Measurements from ENCODE around the gene CYB5D1.

Gene CYB5D1

DNA sequence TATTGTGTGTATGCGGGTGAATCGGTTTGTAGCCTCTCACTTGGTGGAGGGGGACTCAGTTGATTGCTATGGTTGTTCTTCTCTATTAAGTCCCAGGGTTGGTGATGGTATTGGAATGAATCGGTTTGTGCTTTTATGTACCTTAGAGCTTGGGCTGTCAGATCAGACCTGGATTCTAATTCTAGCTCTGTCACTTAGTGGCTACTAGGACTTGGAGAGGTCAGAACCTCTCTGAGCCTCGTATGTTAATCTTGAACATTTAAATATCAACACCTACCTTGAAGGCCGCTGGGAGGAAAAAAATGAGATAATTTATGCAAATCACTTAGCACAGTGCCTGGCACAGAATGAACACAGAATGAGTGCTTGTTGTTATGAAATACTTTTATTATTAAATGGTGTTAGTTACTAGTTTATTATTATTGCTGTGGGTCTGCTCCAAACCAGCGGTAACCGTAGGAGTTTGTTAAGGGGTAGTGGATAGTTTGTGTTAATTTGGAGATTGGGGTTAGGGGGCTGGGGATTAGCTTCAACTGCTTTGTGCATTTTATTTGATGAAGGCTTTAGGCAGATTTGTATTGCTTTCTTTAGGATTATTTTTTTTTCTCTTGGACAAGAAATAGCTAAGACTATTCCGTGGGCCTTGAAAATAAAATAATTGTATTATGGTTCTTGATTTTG is 20.3 kb upstream of the CYB5D1 start:
- peaks cover 35 to 48% of the 10 kb centered on the region in 2 donors for H3K4me1 ChIP-seq (ENCODE audit: control insufficient read depth in 2 of 2, insufficient read depth in 1 of 2, low read depth in 1 of 2, low read length in 2 of 2)
- H3K36me3 ChIP-seq (replicated peaks in 1 of 2; ENCODE audit: control insufficient read depth in 2 of 2, insufficient read depth in 2 of 2, low read length in 2 of 2) = peaks cover 5 to 15% of the 10 kb centered on the region in 2 donors
- no peak overlapping the region for H4K8ac ChIP-seq (ENCODE audit: low read depth, low read length)
- H2BK5ac ChIP-seq (ENCODE audit: low read length) = no peak overlapping the region
- no peak for DNase-seq (ENCODE audit: low spot score)
- H3K9me3 ChIP-seq (replicated peaks in 1 of 2; ENCODE audit: control insufficient read depth in 2 of 2, insufficient read depth in 1 of 2, low read depth in 1 of 2, low read length in 2 of 2) = no peaks in the 10 kb centered on the region
- peak overlapping the region; percentile 7 for H3K9ac ChIP-seq (ENCODE audit: low read depth, low read length, poor library complexity)
- WGBS, 2 donors (ENCODE audit: extremely low coverage in 2 of 2, insufficient read length in 2 of 2, insufficient replicate concordance in 1 of 2) = no CpG with 5 or more reads among the region's 8 CpGs
- peaks cover 0 to 7% (median under 1%) of the 10 kb centered on the region in 3 experiments for H3K27me3 ChIP-seq (ENCODE audit: control insufficient read depth in 3 of 3, insufficient read depth in 3 of 3, low read depth in 1 of 3, low read length in 3 of 3)
- H3K14ac ChIP-seq (ENCODE audit: low read length) = no peak overlapping the region
- no peak overlapping the region for H2BK12ac ChIP-seq (ENCODE audit: low read length)
- H2BK120ac ChIP-seq (ENCODE audit: low read depth, low read length) = no peak overlapping the region
- peak overlapping the region; percentile 39 for H2AFZ ChIP-seq (ENCODE audit: low read length)
- no peak overlapping the region for H2BK15ac ChIP-seq (ENCODE audit: low read length)
- H3K27ac ChIP-seq (replicated peaks; ENCODE audit: low read length) = peak overlapping the region; percentile 86
- H3K4me2 ChIP-seq (ENCODE audit: insufficient read depth, low read length, poor library complexity, severe bottlenecking) = peak overlapping the region; percentile 59
- no peak overlapping the region for H4K91ac ChIP-seq (ENCODE audit: low read depth, low read length, poor library complexity)
- no peak overlapping the region for H3K4ac ChIP-seq (ENCODE audit: low read length)
- H3K4me3 ChIP-seq (ENCODE audit: low read length in 2 of 2) = peak overlapping the region in 1 of 2 donors; percentile 79
- no peak overlapping the region for H2AK5ac ChIP-seq (ENCODE audit: low read depth, low read length)
- H3K23ac ChIP-seq (ENCODE audit: low read depth, low read length, poor library complexity) = no peak overlapping the region
- H3K18ac ChIP-seq (ENCODE audit: low read length) = no peak overlapping the region
- H3K79me1 ChIP-seq (ENCODE audit: low read depth, low read length) = peaks cover 4% of the 10 kb centered on the region

DNA sequence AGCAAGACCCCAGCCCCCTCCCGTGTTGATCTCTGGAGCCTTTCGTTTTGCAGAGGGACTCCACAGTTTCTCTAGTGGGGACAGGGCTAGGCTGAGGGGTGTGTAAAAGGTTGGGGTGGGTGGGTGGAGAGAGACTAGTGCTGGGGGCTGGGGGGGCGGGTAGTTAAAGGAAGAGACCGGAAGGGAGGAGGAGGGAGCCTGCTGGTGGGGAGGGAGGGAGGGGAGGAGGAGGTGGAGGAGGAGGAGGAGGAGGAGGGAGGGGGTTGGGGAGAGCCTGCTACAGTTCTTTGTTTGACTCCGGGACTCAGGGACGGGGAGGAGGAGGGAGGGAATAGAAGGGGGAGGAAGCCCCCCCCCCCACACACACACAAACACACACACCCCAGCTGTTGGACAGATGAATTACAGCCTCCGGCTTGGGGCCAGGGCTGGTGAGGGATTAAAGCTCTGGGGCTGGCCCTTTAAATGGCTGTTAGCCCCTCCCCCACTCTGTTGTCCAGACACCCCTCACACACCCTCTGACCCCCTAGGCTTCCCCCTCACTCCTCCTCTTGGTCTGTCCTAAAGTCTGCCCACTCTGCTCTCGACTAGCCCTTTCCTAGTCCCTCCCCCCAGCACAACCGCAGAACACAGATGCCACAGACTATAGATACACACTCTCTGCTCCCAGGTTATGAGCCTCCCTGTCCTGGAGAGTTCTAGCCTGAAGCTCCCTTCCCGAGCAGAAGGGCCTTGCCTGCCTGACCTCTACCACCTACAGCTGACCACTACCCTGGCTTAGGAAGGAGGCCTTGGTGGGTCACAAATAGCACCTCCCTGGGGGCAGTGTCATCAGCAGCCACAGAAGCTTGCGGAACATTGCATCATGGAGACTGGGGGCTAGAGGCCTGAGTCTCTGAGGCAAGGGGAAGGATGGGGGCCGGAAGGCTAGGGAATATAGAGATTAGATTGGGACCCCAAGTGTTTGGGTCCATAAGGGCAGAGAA is 19.4 kb upstream of the CYB5D1 start:
- Histone ChIP-seq H2AK5ac (ENCODE audit: low read depth, low read length) (no peak overlapping the region), H3K36me3 (replicated peaks in 1 of 2; ENCODE audit: control insufficient read depth in 2 of 2, insufficient read depth in 2 of 2, low read length in 2 of 2) (peaks cover 5 to 15% of the 10 kb centered on the region in 2 donors), H3K27me3 (ENCODE audit: control insufficient read depth in 3 of 3, insufficient read depth in 3 of 3, low read depth in 1 of 3, low read length in 3 of 3) (no peaks in the 10 kb centered on the region), H2AFZ (ENCODE audit: low read length) (no peak overlapping the region), H2BK12ac (ENCODE audit: low read length) (no peak overlapping the region), H3K4me2 (ENCODE audit: insufficient read depth, low read length, poor library complexity, severe bottlenecking) (peak overlapping the region; percentile 45), H3K18ac (ENCODE audit: low read length) (peak overlapping the region; percentile 60), H3K14ac (ENCODE audit: low read length) (no peak overlapping the region), H2BK15ac (ENCODE audit: low read length) (no peak overlapping the region), H3K23ac (ENCODE audit: low read depth, low read length, poor library complexity) (no peak overlapping the region), H3K4me3 (ENCODE audit: low read length in 2 of 2) (peak overlapping the region; percentile 56 to 79), H3K4ac (ENCODE audit: low read length) (no peak overlapping the region), H3K9me3 (replicated peaks in 1 of 2; ENCODE audit: control insufficient read depth in 2 of 2, insufficient read depth in 1 of 2, low read depth in 1 of 2, low read length in 2 of 2) (no peaks in the 10 kb centered on the region), H4K8ac (ENCODE audit: low read depth, low read length) (no peak overlapping the region), H2BK5ac (ENCODE audit: low read length) (no peak overlapping the region), H4K91ac (ENCODE audit: low read depth, low read length, poor library complexity) (no peak overlapping the region), H3K9ac (ENCODE audit: low read depth, low read length, poor library complexity) (peak overlapping the region; percentile 22), H3K27ac (replicated peaks; ENCODE audit: low read length) (peak overlapping the region; percentile 86), H2BK120ac (ENCODE audit: low read depth, low read length) (no peak overlapping the region), H3K79me1 (ENCODE audit: low read depth, low read length) (peaks cover 10% of the 10 kb centered on the region), H3K4me1 (ENCODE audit: control insufficient read depth in 2 of 2, insufficient read depth in 1 of 2, low read depth in 1 of 2, low read length in 2 of 2) (peaks cover 36 to 49% of the 10 kb centered on the region in 2 donors)
- WGBS, 2 donors (ENCODE audit: extremely low coverage in 2 of 2, insufficient read length in 2 of 2, insufficient replicate concordance in 1 of 2) = no CpG with 5 or more reads among the region's 12 CpGs
- peak; percentile 81 for DNase-seq (ENCODE audit: low spot score)

DNA sequence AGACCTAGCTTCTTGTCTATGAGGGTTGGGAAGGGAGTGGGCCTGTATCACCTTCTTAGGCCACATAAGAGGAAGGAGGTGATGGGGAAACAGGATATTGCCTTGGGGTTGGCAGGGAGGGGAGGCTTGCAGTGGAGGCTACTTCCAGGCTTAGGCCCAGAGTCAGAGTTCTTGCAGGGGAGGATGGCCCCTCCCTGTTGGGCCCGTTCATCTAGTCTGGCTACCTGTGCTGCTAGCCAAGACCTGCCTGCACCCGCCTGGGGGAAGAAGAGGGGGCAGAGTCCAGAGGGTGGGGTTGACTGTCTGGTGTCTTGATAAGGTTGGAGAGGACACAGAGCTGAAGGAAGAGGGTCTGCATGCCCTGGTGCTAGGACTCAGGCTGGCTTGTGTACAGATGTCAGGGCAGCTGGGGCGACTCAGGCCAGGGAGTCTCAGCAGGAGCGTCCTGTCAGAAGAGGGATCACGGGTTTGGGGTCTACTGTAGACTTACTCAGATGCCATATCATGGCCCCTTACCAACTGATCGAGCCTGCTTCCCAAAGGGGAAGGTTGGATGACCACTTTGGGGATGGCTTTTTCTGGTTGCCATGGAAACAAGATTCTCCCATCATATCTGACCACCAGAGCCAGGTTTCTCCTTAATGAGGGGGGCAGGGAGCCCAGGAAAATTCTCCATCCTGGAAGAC is 18.5 kb upstream of the CYB5D1 start:
- H3K27me3 ChIP-seq (ENCODE audit: control insufficient read depth in 3 of 3, insufficient read depth in 3 of 3, low read depth in 1 of 3, low read length in 3 of 3) = no peaks in the 10 kb centered on the region
- no peak overlapping the region for H3K4ac ChIP-seq (ENCODE audit: low read length)
- no peak overlapping the region for H3K9ac ChIP-seq (ENCODE audit: low read depth, low read length, poor library complexity)
- H2BK5ac ChIP-seq (ENCODE audit: low read length) = no peak overlapping the region
- H2BK15ac ChIP-seq (ENCODE audit: low read length) = no peak overlapping the region
- no peak for DNase-seq (ENCODE audit: low spot score)
- H4K91ac ChIP-seq (ENCODE audit: low read depth, low read length, poor library complexity) = no peak overlapping the region
- H3K36me3 ChIP-seq (replicated peaks in 1 of 2; ENCODE audit: control insufficient read depth in 2 of 2, insufficient read depth in 2 of 2, low read length in 2 of 2) = peaks cover 5 to 15% of the 10 kb centered on the region in 2 donors
- no peak overlapping the region for H3K14ac ChIP-seq (ENCODE audit: low read length)
- no peak overlapping the region for H3K27ac ChIP-seq (replicated peaks; ENCODE audit: low read length)
- H2AK5ac ChIP-seq (ENCODE audit: low read depth, low read length) = no peak overlapping the region
- no peak overlapping the region for H2AFZ ChIP-seq (ENCODE audit: low read length)
- H3K9me3 ChIP-seq (replicated peaks in 1 of 2; ENCODE audit: control insufficient read depth in 2 of 2, insufficient read depth in 1 of 2, low read depth in 1 of 2, low read length in 2 of 2) = no peaks in the 10 kb centered on the region
- H2BK120ac ChIP-seq (ENCODE audit: low read depth, low read length) = no peak overlapping the region
- H3K18ac ChIP-seq (ENCODE audit: low read length) = no peak overlapping the region
- no peak overlapping the region for H4K8ac ChIP-seq (ENCODE audit: low read depth, low read length)
- H3K4me1 ChIP-seq (ENCODE audit: control insufficient read depth in 2 of 2, insufficient read depth in 1 of 2, low read depth in 1 of 2, low read length in 2 of 2) = peaks cover 34 to 43% of the 10 kb centered on the region in 2 donors
- peak overlapping the region in 1 of 2 donors; percentile 79 for H3K4me3 ChIP-seq (ENCODE audit: low read length in 2 of 2)
- H3K4me2 ChIP-seq (ENCODE audit: insufficient read depth, low read length, poor library complexity, severe bottlenecking) = peak overlapping the region; percentile 22
- H3K23ac ChIP-seq (ENCODE audit: low read depth, low read length, poor library complexity) = no peak overlapping the region
- H3K79me1 ChIP-seq (ENCODE audit: low read depth, low read length) = peaks cover 14% of the 10 kb centered on the region
- no peak overlapping the region for H2BK12ac ChIP-seq (ENCODE audit: low read length)
- WGBS, 2 donors (ENCODE audit: extremely low coverage in 2 of 2, insufficient read length in 2 of 2, insufficient replicate concordance in 1 of 2) = no CpG with 5 or more reads among the region's 6 CpGs

Data from neuronal stem cell (in vitro differentiated cells).